Measurements from ENCODE around the gene DDB1. TPM values are rescaled to one million over a fixed set of nuclear protein-coding genes. Genes with fewer than 3 reads are reported as not detected.

Gene DDB1
- 100 to 1,000 TPM; 179 to 253 TPM for total RNA-seq

DNA sequence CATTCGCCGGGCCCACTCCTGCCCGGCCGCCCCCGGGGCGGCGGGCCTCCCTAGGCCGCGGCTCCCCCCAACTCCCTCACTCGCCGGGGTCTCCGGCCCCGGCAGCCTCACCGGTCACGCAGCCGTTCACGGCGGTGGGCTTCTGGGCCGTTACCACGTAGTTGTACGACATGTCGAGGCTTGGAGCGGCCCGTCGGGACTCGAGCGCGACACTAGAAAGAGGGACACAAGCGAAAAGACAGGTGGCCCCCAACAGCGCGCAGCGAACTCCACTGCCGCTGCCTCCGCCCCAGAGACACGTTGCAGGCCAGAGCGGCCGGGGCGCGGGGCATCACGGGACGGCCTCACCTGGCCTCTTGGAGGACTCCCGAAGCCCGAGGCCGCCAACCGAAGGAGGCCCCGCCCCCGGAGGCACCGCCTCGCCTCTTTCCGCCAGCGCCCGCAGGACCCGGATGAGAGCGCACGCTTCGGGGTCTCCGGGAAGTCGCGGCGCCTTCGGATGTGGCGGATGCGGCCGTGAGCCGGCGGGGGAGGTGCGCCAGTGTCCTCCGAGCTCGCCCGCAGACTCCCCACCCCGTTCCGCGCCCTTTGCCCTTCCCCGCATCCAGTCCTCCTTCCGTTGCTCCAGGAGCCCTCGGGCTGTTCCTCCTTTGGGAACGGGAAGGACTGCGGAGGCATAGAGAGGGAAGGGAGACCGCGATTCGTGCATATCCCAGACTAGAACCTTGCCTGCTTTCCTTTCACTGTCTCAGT, at the start of gene DDB1, which contains the start of gene TKFC:
Gene DDB1, minus strand, starts transcription at position 309 of the 753 bp plus-strand sequence. Its CDS starts 137 bp downstream, at position 172.
Gene TKFC, plus strand, starts transcription at position 432 of the 753 bp plus-strand sequence. CDS start 1,501 bp downstream, outside the sequence.
- peak; percentile 95 for DNase-seq (ENCODE audit: low spot score)
- Histone ChIP-seq H3K9me3 (no peaks in the 10 kb centered on the region), H3K27ac (peak within 1 kb of the TSS; percentile 82 to 84), H3K27me3 (replicated peaks; ENCODE audit: insufficient read depth) (no peaks in the 10 kb centered on the region), H3K4me1 (replicated peaks) (no peaks in the 10 kb centered on the region), H3K4me3 (peak within 1 kb of the TSS; percentile 93 to 95), H3K36me3 (peaks cover 0 to 5% of the 10 kb centered on the region in 2 donors)
- intact Hi-C loops (cut with DNase I), result loop anchor here (10.0 kb wide), 1 partner anchor 1778 kb away; no protein-coding TSS in a partner anchor
- peak; percentile 98 for TF ChIP-seq POLR2AphosphoS5 (IDR thresholded peaks at IDR 0.05)
- TF ChIP-seq, protein P1, sequence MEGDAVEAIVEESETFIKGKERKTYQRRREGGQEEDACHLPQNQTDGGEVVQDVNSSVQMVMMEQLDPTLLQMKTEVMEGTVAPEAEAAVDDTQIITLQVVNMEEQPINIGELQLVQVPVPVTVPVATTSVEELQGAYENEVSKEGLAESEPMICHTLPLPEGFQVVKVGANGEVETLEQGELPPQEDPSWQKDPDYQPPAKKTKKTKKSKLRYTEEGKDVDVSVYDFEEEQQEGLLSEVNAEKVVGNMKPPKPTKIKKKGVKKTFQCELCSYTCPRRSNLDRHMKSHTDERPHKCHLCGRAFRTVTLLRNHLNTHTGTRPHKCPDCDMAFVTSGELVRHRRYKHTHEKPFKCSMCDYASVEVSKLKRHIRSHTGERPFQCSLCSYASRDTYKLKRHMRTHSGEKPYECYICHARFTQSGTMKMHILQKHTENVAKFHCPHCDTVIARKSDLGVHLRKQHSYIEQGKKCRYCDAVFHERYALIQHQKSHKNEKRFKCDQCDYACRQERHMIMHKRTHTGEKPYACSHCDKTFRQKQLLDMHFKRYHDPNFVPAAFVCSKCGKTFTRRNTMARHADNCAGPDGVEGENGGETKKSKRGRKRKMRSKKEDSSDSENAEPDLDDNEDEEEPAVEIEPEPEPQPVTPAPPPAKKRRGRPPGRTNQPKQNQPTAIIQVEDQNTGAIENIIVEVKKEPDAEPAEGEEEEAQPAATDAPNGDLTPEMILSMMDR (IDR thresholded peaks at IDR 0.05), result peak in 2 of 4 experiments; percentile 10 to 16
- peak; percentile 83 for TF ChIP-seq POLR2A (IDR thresholded peaks at IDR 0.05)
- WGBS, result under 1% methylated on average over 80 of the region's 81 CpGs

DNA sequence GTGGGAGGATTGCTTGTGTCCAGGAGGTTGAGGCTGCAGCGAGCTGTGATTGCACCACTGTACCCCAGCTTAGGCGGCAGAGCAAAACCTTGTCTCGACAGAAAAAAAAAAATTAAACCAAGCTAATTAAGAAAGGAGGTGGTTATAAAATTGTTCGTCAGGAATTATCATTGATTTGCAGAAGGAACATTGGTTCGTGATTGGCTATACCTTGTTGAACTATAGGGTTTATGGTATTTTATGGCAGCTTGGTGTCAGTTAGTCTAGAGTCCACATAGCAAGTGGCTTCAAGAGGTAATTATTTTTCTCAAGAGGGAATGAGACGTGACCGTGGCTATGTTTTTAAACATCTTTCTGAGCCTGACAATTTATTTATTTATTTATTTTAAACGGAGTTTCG, 48.0 kb upstream of the DDB1 start:
- 96% methylated on average over 9 of the region's 9 CpGs for WGBS
- Histone ChIP-seq H3K36me3 (no peaks in the 10 kb centered on the region), H3K27me3 (replicated peaks; ENCODE audit: insufficient read depth) (no peaks in the 10 kb centered on the region), H3K4me3 (no peak overlapping the region), H3K4me1 (replicated peaks) (peaks cover 4% of the 10 kb centered on the region), H3K9me3 (no peaks in the 10 kb centered on the region), H3K27ac (no peak overlapping the region)
- no peak for DNase-seq (ENCODE audit: low spot score)
- TF ChIP-seq POLR2A (IDR thresholded peaks at IDR 0.05) (no peak), POLR2AphosphoS5 (IDR thresholded peaks at IDR 0.05) (no peak)
- TF ChIP-seq, protein P1 (IDR thresholded peaks at IDR 0.05), result no peak
- intact Hi-C loops (cut with DNase I), result no loop called here

DNA sequence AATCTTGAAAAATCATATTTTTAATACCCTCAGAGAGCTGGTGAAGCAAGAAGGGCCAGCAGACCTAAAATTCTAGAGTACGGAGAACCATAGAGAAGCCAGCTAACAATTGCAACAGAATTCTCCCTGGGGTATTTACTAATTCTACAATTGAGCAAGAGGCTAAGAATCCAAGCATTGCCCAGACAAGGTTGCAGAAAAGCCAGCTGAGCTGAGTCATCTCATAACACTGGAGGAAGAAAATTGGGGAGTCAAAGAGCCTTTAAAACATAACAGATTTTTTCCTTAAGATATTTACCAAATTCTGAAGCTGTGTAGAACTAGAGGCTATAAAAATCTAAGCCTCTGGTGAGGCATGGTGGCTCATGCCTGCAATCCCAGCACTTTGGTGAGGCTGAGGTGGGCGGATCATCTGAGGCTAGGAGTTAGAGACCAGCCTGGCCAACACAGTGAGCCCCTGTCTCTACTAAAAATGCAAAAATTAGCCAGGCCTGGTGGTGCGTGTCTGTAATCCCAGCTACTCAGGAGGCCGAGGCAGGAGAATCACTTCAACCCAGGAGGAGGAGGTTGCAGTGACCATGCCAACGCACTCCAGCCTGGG, 45.9 kb upstream of the DDB1 start:
- H3K27me3 ChIP-seq (replicated peaks; ENCODE audit: insufficient read depth), result no peaks in the 10 kb centered on the region
- intact Hi-C loops (cut with DNase I), result no loop called here
- no peak overlapping the region for H3K4me3 ChIP-seq
- TF ChIP-seq, protein P1 (IDR thresholded peaks at IDR 0.05), result no peak
- TF ChIP-seq POLR2AphosphoS5 (IDR thresholded peaks at IDR 0.05), result peak; percentile 85
- no peaks in the 10 kb centered on the region for H3K9me3 ChIP-seq
- H3K27ac ChIP-seq, result peak overlapping the region; percentile 5 to 60
- no peaks in the 10 kb centered on the region for H3K36me3 ChIP-seq
- peak; percentile 64 for DNase-seq (ENCODE audit: low spot score)
- H3K4me1 ChIP-seq (replicated peaks), result peaks cover 4% of the 10 kb centered on the region
- 64% methylated on average over 5 of the region's 5 CpGs for WGBS

DNA sequence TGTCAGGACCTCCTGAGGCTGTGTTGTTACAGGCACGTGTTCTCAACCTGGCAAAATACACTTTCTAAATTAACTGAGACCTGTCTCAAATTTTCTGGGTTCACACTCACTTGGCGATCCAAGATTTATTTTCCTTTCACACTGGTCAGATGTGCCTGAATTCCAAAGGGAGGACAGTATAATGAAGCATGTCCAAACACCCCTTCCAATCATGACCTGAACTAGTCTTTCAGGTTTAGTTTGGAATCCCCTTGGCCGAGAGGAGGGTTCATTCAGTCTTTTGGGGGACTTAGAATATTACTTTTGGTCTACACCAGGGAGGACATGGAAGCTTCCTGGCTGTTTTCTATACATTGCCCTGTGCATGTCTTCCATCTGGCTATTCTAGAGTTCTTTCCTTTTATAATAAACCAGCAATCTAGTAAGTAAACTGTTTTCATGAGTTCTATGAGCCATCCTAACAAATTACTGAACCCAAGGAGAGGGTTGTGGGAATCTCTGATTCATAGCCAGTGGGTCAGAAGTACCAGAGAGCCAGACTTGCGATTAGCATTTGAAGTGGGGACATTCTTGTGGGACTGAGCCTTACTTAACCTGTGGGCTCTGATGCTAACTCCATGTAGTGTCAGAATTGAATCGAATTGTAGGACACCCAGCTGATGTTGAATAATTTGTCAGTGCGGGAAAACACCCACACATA, 44.7 kb upstream of the DDB1 start:
- Histone ChIP-seq H3K27me3 (replicated peaks; ENCODE audit: insufficient read depth) (no peaks in the 10 kb centered on the region), H3K9me3 (no peaks in the 10 kb centered on the region), H3K36me3 (no peaks in the 10 kb centered on the region), H3K4me3 (no peak overlapping the region), H3K4me1 (replicated peaks) (peaks cover 4% of the 10 kb centered on the region), H3K27ac (no peak overlapping the region)
- TF ChIP-seq POLR2A (IDR thresholded peaks at IDR 0.05) (no peak), POLR2AphosphoS5 (IDR thresholded peaks at IDR 0.05) (no peak)
- TF ChIP-seq, protein P1 (IDR thresholded peaks at IDR 0.05), result no peak
- intact Hi-C loops (cut with DNase I), result no loop called here
- DNase-seq (ENCODE audit: low spot score), result no peak
- 77% methylated on average over 6 of the region's 6 CpGs for WGBS
